ENCODE data around the gene RNF207.

RNF207 gene, protein sequence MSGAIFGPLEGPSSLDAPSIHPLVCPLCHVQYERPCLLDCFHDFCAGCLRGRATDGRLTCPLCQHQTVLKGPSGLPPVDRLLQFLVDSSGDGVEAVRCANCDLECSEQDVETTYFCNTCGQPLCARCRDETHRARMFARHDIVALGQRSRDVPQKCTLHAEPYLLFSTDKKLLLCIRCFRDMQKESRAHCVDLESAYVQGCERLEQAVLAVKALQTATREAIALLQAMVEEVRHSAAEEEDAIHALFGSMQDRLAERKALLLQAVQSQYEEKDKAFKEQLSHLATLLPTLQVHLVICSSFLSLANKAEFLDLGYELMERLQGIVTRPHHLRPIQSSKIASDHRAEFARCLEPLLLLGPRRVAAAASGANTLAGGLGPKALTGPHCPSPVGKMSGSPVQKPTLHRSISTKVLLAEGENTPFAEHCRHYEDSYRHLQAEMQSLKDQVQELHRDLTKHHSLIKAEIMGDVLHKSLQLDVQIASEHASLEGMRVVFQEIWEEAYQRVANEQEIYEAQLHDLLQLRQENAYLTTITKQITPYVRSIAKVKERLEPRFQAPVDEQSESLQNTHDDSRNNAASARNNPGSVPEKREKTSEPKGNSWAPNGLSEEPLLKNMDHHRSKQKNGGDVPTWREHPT

DNA sequence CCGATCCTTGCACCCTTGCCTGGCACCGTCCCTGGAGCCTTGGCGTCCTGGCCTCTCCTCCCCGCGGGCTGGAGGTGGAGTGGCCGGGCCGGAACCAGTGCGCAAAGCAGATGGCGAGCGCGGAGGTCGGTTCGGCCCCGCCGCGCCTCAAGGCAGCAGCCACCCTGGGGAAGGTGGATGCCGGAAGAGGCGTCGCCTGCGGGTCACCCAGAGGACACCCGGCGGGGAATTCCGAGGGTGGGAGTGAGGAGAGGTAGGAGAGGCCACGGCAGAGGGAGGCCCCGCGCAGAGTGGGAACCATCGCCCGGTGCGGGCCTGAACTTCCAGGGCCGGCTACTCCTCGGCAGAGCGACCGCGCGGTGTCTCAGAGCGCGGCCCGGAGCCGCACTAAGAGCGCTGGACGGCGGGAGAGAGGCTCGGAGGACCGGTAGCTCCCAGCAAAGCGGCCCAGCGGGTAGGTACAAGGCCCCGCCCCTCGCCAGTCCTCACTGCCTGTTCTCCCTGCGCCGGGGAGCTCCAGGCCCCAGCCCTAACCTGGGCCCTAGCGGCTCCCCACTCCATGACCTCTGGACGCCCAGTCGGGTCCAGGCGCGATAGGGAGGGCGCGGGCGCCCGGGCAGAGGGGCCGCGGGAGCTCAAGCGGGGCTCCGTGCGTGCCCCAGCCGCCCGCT is at the start of gene RNF207:
RNF207 (plus strand) TSS at position 271 of the 671 bp plus-strand sequence. CDS start 417 bp downstream, outside the sequence.
- DNase-seq, result peak; percentile 76 to 80

DNA sequence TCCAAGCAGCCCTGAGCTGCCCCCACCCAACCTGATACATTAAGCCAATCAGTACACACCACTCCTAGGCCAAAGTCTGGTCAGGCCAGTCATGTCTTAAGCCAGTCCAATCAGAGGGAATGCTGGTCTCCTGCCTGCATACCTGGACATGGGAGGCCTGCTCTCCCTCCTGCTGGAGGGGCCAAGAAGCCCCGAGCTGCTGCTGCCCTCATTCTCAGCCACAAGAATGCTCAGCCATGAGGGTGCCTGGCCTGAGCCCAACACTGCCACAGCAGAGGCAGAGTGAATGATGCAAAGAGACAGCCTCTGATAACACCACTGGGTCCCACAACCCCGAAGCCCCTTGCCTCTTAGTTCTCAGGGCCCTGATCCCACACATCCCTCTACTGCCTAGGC is 48.8 kb upstream of the RNF207 start:
- no peak for DNase-seq

DNA sequence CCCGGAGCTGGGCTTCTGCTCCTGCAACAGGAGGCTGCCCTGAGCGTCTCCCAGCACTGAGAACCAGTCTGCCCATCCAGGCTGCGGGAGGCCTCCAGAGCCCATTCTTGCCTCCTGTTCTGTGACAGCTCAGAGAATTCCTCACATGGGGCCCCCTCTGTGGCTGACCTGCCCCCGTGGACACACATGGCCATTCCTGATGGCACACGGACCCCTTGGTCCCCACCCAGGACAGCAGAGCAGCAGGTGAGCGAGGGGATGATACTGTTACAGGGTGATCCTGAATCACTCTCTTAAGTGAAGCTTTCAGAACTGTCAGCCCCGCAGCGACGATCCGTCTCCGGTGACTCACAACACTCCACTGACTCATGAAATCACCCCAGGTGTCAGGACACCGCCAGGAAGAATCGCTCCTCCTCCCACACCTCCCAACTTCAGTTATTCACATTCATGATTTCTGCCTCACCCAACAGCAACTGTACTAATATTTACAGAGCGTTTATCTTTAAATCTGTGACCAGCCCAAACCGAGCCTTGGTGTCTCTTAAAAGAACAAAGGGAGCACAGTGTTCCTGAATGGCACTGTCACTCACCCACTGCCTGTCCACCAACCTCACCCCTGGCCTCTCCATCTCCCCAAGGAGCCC is 48.3 kb upstream of the RNF207 start:
- peak; percentile 36 to 55 for DNase-seq

DNA sequence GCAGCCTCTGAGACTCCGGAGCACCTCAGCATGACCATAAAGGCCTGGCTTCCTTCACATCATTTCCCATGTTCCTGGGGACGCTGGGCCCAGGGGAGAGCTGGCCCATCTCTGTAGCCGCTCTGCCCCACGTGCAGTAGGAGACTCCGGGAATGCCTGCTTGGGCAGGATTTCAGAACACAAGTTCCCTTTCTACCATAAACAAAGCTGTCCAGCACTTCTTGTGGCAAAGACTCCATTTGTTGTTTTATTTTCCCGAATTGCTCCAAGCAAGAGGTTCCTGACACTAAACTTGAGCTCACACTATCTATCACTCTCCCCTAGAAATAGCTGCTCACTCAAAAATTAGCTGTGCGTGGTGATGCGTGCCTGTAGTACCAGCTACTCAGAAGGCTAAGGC is 47.7 kb upstream of the RNF207 start:
- DNase-seq, result no peak

DNA sequence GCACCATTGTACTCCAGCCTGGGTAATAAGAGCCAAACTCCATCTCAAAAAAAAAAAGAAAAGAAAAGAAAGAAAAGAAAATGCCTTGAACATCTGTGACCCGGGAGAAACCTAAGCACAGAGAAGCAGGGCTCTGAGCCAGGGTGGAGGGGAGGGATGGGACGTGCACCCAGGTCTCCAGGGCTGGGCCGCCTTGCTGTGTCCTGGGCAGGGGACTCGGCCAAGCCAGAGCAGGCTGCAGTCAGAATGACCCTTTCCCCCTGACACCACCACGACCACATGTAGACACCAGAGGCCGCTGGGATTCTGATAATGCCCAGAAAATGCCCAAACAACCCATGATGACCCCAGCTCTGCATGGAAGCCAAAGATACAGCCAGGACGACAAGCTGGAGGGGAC is 43.6 kb upstream of the RNF207 start:
- DNase-seq, result no peak

DNA sequence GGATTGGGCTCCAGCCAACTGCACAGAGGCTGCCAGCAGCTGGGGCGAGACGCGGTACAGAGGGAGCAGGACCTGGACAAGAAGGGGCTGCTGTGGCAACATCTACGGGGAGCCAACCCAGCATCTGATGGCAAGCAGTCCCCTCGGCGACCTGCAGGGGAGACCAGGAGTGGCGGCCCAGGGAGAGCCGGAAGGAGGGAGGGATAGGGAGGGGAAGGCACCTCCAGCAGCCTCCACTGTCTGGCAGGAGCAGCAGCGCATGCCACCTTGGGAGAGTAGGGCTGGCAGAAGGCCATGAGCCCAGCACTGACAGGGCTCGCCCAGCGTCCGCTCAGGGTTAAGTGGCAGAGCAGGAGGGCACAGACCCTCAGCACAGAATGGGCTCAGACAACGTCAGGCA is 43.1 kb upstream of the RNF207 start:
- no peak for DNase-seq

DNA sequence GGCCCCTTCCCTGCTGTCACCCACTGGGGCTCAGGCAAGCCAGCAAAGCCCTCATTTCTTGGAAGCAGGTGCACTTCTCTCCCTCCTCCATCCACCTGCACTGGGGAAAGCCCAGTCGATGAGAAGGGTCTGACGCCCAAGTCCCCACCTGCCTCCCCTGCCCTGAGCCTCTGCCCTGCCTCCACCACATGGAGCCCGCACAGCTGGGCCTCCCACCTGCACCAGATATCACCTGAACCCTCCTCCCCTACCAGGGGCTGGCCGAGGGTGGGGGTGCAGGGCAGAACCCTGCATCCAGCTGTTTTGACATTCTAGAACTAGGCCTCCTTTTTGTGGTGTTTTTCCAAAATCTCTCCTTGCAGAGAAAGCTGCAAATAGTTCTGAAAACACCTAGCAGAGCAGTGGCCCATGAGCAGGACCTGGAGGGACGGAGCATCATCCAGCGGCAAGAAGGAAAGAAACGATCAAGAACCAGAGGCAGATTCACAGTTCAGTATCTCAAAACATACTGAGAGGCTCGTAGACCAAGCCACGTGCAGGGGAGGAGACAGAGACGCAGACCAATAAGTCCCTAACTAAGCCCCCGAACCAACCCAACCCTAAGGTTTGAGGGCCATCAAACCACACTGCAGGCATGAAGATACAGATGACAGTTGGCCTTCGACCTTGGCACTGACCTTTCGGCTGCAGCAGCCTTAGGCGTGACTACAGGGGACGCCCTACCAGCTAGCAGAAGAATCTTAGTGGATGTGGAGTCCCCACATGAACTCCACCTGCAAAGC is 42.5 kb upstream of the RNF207 start:
- no peak for DNase-seq

DNA sequence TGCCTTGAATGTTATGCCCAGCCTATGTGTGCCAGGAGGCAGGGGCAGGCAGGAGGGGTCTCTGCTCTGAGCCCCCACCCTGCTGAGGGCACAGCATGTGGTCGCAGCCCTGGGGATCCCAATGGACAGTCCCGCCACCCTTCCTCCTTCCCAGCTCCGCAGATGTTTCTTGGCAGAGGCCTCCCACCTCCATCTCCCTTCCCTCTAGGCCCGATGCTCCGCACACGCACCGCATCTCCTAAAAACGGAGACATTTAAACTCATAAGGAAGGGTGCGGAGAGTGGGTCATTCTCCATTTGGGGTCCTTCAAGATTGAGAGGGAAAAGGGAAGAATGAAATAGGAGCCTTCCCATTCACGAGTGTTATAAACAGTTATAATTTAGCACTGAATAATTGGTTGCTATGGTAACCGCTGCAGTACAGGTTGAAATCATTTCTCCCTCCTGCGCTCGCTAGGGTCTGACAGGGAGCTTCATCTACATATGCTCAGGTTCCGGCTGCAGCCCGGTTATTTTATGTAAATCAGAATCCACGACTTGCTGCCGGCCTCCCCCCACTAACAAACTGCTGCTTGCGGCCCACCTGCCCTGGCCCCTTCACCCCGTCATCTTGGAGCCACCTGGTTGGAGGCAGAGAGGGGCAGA is 41.8 kb upstream of the RNF207 start:
- DNase-seq, result no peak

DNA sequence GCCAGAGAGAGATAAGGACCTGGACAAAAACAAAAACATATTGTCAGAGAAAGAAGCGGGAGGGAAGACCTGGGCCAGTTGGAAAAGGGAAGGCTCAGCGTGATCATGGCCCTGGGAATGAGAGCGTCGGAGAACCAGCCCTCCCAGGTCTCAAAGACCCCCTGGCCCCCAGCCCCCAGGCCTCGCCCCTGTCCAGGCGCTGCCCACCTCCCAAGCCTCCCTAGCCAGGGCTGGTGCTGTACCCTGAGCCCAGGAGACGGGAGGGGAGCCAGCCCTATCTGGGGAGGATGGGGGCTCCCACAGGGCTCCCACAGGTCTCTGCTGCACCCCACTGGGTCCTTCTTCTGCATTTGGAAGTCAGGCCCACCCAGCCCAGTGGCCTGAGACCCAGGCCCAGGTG is 40.9 kb upstream of the RNF207 start:
- DNase-seq, result no peak

DNA sequence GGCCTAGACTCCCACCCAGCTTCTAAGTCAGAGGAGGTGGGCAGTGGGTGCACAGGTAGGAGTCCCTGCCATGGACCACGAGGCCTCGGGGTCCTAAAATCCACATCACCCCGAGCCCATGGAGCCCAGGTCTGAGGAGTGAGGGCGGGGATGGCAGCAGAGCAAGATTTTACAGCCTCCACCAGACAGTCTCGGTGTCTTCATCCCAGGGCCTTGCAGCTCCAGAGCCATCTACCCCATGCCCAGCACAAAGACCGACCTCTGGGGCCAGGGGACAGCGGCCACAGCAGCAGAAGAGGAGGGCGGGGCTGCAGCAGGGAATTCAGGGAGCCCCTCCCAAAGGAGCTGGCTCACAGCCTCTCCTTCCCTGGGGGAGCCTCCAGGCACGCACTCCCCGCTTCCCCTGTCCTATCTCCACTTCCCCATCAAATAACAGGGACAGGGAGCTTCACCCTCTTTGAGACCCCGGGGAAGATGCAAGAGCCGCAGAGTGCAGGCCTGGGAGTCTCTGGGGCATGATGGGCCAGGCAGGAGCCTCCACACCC is 40.4 kb upstream of the RNF207 start:
- no peak for DNase-seq

DNA sequence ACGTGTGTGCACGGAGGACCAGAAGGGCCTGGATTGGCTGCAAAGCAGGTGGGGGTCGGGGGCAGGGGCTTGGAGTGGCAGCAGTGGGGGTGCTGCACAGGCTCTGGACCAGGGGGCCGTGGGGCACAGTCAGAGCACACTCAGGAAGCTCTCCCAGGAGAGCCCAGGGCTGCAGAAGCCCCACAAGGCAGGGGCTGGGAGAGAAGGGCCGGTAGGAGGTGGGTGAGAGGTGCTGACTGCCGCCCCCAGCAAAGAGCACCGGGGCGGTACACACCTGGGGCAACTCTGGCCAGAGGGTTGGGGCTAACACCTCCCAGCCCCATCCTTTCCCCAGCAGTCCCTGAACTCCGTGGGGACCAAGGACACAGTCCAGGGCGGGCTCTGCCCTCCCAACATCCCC is 39.7 kb upstream of the RNF207 start:
- DNase-seq, result no peak

DNA sequence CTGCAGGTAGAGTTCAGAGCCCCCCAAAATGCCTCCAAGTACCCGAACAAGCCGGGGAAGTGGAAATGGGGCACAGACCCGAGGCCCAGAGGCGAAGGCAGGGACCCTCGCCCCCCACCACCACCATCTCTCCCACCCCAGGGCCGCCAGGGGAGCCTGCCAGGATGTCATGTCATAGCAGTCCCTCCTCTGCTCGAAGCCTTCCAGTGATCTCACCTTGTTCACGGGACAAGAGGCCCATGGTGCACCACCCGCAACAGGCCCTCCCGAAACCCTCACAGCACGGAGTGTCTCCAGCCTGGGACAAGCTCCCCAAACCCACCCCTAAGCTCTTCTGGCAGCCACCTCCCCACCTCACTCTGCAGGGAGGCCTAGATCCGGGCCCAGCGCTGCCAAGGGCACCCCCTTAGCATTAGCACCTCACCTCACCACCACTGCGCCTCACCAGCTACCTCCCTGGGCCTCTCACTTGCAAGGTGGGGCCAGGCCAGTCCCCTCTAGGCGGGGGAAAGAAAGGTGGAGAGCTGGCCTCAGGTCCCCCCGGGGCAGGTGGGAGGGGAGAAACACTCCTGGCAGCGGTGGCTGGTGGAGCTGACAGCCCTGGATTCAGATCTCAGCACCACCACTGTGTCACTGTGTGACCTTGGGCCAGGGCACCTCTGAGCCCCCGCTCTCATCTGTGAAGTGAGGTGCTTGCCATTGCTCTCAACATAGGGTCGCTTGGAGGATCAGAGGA is 39.1 kb upstream of the RNF207 start:
- no peak for DNase-seq

DNA sequence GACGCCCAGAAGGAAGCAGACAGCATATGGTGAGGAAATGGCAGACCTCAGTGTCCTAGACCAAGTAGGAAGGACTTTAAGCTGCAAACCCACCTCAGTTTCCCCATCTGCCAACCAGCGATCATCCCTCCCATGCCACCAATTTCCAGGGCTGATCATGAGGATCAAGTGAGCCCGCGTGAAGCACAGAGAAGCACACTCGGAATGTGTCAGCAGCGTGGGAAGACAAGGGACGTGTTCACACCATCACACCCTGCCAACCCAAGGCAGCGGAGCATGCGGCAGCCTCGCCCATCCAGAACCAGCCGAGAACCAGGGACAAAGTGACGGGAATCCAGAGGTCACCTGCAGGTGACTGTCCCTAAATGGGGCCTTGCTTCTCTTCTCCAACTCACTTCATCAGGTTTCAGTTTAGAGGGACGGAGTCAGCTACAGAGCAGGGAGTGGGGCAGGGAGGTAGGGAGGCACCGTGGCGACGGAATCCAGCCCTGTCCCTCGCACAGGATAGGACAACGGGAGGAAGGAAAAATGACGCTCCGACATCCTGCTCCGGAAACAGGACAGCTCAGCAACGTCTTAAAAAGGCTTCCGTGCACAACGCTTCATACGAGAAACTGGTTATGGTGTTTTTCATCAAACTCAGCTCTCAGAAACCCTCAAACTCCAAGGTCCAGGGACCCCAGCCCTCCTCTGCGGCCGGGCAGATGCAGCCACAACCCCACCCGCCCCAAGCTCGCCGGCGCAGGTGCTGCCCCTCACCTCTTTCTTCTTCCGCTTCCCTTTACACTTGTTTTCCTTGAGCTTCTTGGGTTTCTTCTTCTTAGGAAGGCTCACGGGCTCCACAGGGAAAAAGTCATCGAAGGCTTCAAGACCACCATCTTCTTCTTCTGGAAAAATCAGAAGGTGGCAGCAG is 38.3 kb upstream of the RNF207 start:
- DNase-seq, result no peak

DNA sequence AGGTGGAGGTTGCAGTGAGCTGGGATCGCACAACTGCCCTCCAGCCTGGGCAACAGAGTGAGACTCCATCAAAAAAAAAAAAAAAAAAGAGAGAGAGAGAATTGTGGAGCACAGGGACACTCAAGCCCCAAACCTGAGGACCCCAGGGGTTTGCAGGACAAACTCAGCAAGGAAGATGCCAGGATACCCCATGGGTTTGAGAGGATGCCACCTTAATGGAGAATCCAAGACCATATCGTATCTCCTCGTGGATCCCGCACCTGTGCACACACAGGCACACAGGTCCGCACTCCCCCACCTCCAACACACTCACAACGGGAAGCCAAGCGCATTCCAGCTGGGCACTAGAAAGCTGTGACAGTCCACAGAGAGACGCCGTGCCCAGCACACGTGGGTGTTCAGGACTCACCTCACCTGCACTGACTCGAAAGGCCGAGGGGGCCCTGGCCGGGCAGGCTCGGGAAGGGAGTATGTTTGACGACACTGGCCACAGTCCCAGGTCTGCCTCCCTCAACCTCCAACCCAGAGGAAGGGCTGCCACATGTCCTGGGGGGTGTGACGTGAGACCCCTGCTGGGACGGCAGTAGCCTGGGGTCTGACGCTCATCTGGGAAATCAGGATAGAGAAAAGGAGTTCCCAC is 36.9 kb upstream of the RNF207 start:
- no peak for DNase-seq

DNA sequence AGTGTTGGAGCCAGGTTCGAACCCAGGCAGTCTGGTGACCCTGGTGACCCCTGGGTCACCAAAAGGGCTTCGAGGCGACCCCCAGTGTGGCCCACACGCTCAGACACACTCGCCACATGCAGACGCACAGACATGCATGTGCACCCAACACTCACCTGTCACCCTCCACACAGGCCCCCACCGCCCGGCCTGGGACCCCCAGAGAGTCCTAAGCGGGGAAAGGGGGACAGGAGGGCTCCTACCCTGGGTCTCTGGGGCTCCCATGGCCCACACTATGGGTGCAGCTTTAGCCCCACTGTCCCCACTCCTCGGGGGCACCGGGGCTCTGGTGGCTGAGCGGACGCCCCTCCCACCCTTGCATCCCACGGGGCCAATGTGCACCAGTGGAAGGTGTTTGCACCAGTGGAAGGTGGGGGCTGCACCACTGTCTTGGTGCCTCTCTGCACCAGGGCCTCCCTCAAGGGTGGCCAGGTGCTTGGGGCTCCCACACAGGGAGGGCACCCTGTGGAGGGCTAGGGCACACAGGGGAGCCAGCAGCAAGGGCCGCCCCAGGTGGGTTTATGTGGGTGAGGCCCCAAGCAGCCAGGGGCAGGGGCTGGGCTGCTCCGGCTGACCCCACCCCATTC is 35.7 kb upstream of the RNF207 start:
- no peak for DNase-seq

DNA sequence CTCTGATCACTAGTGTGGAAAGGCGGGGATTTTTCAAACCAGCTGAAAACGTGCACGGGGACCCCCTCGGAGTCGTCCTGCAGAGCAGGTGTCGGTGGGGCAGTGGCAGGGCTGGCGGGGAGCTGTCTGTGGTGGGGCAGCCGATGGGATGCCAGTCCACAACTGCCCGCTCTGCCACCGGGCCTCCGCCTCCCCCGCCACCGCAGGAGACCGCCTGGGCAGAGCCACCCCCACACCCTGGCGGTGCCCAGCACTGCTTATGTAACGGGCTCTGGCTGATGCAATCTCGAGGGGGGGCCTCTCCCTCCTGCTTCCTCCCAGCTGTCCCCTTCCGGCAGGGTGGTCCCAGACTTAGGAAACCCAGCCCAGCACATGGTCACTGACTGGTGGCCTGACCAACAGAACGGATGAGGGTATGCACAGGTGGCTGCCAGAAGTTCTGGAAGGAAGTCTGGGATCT is 35.1 kb upstream of the RNF207 start:
- no peak for DNase-seq

DNA sequence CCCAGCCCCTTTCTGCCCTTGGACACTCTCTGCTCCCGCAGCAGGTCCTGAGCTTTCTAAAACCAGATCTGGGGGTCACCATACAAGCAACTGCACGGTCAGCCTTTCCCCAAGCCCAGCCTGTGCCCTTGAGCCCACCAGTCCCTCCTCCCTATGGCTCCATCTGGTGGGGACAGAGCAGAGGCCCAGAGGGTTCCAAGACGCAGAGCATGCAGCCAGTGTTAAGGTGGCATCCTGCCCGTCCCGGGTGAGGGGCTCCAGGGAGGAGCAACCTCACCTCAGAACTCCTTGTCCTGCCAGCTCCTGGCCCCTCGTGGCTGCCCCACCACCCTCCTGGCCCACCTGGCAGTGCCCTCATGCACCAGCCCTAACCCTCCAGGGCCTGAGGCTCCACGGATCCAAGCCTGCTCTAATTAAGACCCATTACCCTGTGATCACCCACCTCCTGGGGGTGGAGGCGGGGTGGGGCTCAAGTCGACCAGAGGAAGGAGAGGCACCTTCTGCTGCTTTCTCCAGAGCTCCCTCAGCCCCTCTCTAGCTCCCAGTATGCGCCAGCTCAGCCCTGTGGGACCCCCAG is 34.3 kb upstream of the RNF207 start:
- no peak for DNase-seq

DNA sequence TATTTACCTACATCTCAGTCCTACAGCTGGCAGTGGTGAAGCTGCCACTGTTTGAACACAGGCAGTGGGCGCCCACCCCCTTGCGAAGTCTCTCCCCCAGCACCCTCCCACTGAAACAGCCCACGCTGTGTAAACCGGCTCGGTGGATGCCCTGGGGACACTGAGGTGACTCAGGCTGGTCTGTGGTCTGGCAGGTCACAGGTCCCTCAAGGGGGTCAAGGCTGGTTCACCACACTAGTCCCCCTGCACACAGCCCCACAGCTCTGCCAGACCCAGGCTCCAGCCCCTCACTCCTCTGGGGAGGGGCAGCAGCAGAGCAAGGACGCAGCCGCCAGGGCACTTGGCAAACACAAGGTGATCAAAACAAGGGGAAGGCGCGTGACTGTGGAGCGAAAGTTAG is 33.4 kb upstream of the RNF207 start:
- DNase-seq, result no peak

Measured in stimulated activated CD4-positive, alpha-beta T cell treated with anti-CD3 and anti-CD28 coated beads, Interleukin-2, amount 100 ng/mL, for 24 hours (primary cell).